ENCODE measurements around the gene MCC.

Gene MCC

DNA sequence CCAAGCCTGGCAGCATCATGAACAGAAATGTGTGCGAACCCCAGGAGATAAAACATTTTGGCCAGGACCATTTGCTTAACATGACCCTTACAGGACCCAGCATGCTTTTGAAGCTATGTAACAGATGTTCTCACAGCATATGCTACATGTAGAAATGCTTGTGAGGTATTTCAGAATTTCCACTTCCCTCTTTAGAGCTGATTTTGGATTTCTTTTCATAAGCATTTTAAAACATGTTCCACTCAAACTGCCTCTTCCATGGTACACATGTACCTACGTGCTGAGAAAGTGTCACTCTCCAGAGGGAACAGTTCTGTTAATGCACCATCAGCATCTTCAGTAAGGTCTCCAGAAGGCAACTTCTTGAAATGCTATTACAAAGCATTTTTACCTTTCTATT, 37.8 kb downstream of the MCC start:
- no peak overlapping the region for H3K27ac ChIP-seq (replicated peaks)
- TF ChIP-seq POLR2AphosphoS5 (IDR thresholded peaks at IDR 0.05; ENCODE audit: low read depth) (no peak), SPI1 (IDR thresholded peaks at IDR 0.05; ENCODE audit: borderline replicate concordance, low read depth) (no peak), GABPA (IDR thresholded peaks at IDR 0.05; ENCODE audit: low read depth) (no peak)
- TF ChIP-seq, protein P1, sequence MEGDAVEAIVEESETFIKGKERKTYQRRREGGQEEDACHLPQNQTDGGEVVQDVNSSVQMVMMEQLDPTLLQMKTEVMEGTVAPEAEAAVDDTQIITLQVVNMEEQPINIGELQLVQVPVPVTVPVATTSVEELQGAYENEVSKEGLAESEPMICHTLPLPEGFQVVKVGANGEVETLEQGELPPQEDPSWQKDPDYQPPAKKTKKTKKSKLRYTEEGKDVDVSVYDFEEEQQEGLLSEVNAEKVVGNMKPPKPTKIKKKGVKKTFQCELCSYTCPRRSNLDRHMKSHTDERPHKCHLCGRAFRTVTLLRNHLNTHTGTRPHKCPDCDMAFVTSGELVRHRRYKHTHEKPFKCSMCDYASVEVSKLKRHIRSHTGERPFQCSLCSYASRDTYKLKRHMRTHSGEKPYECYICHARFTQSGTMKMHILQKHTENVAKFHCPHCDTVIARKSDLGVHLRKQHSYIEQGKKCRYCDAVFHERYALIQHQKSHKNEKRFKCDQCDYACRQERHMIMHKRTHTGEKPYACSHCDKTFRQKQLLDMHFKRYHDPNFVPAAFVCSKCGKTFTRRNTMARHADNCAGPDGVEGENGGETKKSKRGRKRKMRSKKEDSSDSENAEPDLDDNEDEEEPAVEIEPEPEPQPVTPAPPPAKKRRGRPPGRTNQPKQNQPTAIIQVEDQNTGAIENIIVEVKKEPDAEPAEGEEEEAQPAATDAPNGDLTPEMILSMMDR (IDR thresholded peaks at IDR 0.05; ENCODE audit: insufficient read depth, low read length), result no peak
- TF ChIP-seq, protein P2, sequence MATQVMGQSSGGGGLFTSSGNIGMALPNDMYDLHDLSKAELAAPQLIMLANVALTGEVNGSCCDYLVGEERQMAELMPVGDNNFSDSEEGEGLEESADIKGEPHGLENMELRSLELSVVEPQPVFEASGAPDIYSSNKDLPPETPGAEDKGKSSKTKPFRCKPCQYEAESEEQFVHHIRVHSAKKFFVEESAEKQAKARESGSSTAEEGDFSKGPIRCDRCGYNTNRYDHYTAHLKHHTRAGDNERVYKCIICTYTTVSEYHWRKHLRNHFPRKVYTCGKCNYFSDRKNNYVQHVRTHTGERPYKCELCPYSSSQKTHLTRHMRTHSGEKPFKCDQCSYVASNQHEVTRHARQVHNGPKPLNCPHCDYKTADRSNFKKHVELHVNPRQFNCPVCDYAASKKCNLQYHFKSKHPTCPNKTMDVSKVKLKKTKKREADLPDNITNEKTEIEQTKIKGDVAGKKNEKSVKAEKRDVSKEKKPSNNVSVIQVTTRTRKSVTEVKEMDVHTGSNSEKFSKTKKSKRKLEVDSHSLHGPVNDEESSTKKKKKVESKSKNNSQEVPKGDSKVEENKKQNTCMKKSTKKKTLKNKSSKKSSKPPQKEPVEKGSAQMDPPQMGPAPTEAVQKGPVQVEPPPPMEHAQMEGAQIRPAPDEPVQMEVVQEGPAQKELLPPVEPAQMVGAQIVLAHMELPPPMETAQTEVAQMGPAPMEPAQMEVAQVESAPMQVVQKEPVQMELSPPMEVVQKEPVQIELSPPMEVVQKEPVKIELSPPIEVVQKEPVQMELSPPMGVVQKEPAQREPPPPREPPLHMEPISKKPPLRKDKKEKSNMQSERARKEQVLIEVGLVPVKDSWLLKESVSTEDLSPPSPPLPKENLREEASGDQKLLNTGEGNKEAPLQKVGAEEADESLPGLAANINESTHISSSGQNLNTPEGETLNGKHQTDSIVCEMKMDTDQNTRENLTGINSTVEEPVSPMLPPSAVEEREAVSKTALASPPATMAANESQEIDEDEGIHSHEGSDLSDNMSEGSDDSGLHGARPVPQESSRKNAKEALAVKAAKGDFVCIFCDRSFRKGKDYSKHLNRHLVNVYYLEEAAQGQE (IDR thresholded peaks at IDR 0.05; ENCODE audit: insufficient replicate concordance, low read depth), result no peak
- H3K27me3 ChIP-seq (ENCODE audit: insufficient read depth, poor library complexity, severe bottlenecking), result no peaks in the 10 kb centered on the region
- no peak for DNase-seq (ENCODE audit: low read depth in 1 of 2, low spot score in 1 of 2)
- H3K4me3 ChIP-seq (replicated peaks; ENCODE audit: insufficient read depth, low read length), result no peak overlapping the region

DNA sequence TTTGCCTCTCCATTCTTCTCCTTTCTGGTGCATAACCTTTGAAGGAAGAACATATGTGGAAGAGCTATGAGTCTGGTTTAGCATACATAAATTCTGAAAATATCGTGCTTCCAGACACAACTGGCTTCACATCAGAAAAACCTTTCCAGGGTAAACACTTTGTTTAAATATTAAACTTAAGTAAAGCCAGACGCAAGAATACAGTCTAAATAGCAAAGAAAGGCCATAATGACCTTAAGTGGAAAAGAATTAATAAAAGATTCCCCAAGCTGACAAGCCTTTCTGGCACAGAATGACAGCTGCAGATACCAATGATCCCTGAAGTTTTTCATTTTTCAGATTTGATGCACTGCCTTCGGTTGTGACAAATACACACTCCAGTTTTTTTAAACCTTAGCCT, 40.0 kb downstream of the MCC start:
- no peak for TF ChIP-seq POLR2AphosphoS5 (IDR thresholded peaks at IDR 0.05; ENCODE audit: low read depth)
- TF ChIP-seq SPI1 (IDR thresholded peaks at IDR 0.05; ENCODE audit: borderline replicate concordance, low read depth), result no peak
- TF ChIP-seq, protein P2 (IDR thresholded peaks at IDR 0.05; ENCODE audit: insufficient replicate concordance, low read depth), result no peak
- TF ChIP-seq GABPA (IDR thresholded peaks at IDR 0.05; ENCODE audit: low read depth), result no peak
- TF ChIP-seq, protein P1 (IDR thresholded peaks at IDR 0.05; ENCODE audit: insufficient read depth, low read length), result no peak

DNA sequence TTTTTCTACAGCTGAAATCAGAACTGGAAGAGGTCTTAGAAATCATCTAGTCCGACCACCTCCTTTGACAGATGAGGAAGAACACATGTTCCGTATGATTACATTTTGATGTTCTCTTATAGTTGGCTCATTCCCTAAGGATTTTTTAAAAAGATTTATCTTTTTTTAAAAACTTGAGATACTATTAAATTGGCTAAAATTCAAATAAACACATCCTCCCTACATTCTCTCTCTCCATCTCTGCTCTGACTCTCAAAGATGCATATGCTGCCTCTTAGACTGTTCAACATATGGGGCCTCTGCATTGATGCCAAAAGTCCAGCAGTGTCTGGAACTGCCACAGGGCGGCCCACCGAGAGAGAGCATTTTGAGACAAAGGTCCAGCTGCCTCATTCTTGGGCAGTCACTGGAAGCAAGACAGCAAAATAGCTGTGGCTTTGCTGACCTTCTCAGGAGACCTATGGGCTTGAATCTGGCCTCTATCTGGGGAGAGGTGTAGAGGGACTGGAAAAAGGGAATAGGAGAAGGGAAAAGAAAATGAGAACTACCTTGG, 40.7 kb downstream of the MCC start:
- Histone ChIP-seq H3K4me3 (replicated peaks; ENCODE audit: insufficient read depth, low read length) (no peak overlapping the region), H3K27me3 (ENCODE audit: insufficient read depth, poor library complexity, severe bottlenecking) (no peaks in the 10 kb centered on the region), H3K27ac (replicated peaks) (no peak overlapping the region)
- no peak for DNase-seq (ENCODE audit: low read depth in 1 of 2, low spot score in 1 of 2)
- TF ChIP-seq SPI1 (IDR thresholded peaks at IDR 0.05; ENCODE audit: borderline replicate concordance, low read depth), result no peak
- TF ChIP-seq, protein P2 (IDR thresholded peaks at IDR 0.05; ENCODE audit: insufficient replicate concordance, low read depth), result no peak
- TF ChIP-seq, protein P1 (IDR thresholded peaks at IDR 0.05; ENCODE audit: insufficient read depth, low read length), result no peak
- no peak for TF ChIP-seq GABPA (IDR thresholded peaks at IDR 0.05; ENCODE audit: low read depth)
- no peak for TF ChIP-seq POLR2AphosphoS5 (IDR thresholded peaks at IDR 0.05; ENCODE audit: low read depth)

More for the DNA sequence above, 40.0 kb downstream of the MCC start:
- Histone ChIP-seq H3K4me3 (replicated peaks; ENCODE audit: insufficient read depth, low read length) (no peak overlapping the region), H3K27ac (replicated peaks) (no peak overlapping the region), H3K27me3 (ENCODE audit: insufficient read depth, poor library complexity, severe bottlenecking) (no peaks in the 10 kb centered on the region)
- no peak for DNase-seq (ENCODE audit: low read depth in 1 of 2, low spot score in 1 of 2)
